EL (cell line): Measurements from ENCODE around the gene PLEKHA6.

Experiments used
- DNase-seq: peaks from one replicate; pipeline ENCODE4 v3.0.0-alpha.2; 2016

The PLEKHA6 gene

DNA sequence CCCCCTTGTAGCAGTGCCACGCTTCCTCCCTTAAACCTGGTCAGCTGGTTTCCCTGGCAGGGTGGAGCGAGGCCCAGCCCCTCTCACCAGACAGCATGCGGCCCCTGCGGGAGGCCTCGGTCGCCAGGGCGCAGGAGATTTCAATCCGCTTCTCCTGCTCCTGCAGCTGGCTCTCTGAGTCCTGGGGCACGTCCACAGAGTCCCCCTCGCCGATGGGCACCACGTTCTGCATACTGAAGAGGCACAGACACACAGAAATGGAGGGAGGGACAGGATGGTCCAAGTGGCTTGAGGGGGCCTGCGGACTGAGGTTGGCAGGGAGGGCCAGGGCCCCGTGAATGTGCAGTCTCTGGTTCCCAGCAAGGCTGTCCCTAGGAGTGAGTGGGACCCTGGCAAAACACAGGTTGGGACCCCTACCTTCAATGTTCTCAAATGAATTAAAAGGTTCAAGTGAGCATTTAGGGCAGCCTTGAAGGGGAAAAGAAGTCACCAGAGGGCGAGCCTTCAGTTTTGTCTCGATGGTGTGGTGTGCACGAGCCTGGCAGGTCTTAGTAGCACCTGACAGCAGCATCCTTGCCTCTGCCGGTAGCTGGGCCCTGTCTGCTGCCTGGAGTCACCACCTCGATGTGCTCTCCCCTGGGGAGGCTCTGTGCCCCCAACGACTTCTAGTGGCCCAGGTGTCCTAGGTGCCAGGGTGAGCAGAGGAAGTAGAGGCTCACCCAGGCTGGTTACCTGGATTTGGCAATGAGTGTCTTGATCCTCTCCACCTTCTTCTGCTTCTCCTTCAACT, 131.5 kb downstream of the PLEKHA6 start:
- no peak for DNase-seq

DNA sequence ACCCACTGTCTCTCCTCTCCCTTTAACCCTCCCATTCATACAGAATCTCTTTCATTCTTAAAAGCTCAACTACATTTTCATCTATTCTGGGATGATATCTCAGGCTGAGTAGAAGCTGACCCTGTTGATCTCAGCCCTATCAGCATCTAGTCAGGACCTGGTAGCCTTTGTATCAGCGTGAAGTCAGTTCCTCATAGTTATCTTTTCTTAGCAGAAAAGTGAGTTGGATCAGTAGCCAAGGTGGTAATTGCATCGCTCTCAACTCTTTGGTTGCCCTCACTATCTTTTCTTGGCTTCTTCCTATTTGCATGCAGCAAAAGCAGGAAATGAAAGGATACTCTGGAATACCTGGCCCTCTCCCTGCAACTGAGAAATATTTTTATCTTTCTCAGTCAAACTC, 132.4 kb downstream of the PLEKHA6 start:
- no peak for DNase-seq

DNA sequence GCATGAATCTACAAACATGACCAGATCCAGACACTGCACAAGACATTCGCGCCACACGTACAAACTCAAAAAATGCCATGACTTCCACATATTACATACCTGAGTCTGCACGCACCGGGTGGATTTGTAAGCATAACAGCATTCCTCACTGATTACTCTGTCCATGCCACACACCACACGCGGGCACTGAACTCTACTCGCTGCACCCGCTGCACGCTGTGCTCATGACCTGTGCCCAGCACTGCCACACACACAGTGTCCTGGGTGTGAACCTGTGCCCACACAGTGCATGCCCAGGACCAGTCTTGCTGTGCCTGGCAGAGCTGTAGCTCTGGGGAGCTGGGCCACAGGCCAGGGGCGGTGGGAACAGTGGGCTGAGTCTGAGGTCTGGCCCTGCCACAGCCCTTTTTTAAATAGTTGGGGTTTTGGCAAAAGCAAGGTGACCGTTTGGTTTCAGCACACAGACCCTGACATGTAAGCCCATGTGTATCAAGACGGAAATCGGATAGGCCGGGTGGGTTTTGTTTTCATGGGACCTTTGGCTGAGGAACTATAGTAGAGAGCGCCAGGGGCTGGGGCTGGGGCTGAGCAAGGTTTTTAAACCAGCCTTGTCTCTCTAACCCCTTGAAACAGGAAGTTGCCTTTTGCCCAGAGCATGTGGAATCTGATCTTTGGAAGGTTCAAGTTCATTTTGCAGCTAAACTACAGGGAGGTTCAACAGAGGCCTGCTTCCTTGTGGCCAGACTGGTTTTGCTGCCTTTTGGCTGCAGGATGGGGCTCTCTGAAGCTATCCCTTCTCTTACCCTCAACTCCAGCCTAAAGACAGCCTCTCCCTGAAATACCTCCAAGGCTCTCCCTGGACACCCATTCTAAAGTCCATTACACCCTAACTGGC, 133.6 kb downstream of the PLEKHA6 start:
- no peak for DNase-seq

DNA sequence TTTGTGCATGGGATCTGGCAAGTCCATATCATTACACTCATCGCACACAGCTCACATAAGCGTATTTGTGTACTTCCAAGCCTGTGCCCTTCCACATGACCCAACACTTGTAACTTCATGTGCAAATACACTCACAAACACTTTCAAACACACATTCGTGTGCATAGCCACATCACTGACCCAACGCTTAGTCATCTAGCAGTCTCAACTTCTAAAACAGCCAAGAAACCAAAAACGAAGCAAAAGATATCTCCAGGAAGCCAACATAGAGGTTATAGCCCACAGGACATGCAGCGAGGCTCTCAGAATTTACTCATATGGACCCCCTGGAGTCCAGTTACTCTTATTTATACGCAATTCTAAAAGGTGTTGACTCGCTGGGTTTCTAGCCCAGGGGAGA, 135.1 kb downstream of the PLEKHA6 start:
- no peak for DNase-seq

DNA sequence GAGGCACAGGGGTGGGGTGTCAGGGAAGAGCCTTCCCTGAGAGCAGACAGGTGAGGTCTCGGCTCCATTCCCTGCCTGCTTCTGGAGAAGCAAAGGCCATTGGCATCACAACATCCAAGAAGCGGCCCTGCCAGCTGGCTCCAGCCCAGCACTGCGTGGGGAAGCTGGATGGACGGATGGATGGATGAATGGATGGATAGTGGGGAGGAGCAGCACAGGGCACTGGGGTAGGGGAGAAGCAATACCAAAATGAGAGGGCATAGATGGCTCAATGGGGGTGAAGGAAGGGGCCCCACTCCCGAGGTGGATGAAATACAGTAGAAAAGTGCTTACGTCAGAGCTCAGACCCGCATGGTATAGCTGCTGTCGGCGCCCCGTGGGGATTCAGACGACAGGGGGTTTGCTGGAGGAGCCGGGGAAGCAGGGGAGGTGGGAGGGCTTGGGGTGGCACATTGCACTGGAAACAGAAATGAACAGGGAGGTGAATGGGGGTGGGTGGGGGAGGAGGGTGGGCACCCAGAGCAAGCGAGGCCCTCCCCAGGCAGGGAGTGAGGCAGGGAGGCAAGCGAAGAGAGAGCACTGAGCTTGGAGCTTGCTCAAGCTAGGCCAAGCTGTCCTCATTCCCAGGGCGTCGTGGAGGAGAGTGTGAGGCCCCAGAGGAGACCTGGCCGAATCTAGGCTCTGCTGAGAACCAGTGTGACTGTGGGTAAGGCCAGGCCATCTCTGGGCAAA, 136.4 kb downstream of the PLEKHA6 start:
- no peak for DNase-seq

DNA sequence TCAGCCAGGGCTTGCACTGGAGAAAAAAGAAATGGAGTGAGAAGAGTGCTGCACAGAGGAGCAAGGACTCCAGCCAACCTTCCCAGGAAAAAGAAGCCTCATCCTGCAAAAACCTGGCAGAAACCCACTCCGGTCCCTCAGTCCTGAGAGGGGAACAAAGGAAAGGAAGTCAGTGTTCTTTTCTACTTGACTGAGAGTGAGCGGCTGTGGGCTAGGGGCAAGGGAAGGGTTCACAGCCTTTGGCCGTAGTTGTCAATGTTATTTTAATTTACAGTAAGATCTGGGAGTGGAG, 137.0 kb downstream of the PLEKHA6 start:
- DNase-seq: no peak

DNA sequence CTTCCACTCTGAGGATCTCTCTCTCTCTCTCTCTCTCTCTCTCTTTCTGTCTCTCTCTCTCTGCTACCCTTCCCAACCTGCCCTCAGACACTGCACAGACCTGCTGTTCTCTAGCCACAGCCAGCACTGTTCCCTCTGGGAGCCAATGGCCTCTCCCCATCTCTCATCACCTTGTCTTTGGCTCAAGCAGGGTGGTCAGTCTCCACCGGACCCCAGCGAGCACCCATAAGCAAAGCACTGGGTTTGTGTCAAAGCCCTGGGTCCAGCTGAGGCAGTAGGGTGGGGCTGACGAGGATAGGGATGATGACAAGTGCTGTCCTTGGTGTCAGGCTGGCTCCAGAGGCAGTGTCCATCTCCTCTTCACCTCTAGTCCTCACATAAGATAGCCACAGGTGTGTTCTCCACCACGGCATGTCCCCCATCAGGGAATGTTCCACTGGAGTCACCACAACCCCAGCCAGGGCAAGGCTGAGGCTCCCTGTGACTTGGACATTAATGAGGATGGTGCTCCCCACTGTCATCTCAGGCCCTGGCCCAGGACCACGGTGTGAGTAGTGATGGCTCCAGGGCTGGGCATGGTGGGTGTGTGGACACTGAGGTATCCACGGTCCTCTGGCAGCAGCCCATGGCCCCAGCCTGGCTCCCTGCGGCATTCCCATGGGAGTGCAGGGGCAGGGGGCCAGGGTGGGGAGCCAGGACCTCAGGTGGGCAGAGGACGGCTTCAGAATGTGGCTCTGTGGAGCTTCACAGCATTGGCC, 137.5 kb downstream of the PLEKHA6 start:
- DNase-seq: no peak

DNA sequence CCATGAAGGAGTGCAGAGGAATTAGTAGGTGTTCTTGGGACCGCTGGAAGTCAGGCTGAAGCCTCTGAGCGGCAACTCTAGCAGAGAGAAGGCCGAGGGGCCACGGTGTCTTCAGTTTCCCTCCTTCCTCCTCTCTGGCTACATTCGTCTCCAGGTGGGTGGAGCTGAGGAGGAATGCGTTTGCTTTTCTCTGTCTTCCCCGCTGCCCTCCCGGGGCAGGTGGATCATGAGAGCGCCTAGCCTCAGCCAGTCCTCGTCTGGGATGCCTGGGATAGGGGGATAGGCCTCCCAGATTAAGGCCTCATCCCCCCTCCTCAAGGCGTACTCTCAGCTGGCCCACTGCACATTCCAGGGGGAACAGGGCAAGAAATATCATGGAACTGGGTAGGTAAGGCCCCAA, 138.5 kb downstream of the PLEKHA6 start:
- no peak for DNase-seq

DNA sequence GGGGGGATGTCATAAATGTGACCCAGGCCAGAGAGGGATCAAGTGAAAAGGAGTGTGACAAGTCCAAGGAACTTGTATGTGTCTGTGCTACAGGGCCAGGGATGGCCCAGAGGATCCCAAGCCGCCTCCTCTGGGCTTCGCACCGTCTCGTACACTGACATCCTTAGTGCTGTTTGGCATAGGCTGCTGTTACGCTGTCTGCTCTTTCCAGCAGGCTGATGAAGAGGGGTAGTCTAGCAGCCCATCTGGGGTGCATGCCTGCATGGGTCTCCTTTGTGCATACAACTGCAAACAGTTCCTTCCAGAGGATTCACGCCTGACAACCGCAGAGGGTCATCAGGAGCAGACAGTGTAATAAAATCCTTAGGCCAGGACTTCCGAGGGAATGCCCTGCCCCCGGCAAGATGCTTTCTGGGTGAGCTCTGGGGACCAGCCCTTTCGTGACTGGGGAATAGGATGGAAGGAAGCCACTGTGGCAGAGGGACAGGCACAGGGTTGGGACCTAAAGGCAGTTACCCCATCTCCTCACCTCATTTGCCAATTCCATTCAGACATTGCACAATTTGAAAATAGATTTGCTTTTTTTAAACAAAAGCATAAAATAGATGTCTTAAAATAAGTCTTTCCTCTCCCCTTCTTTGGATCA, 139.6 kb downstream of the PLEKHA6 start:
- no peak for DNase-seq

DNA sequence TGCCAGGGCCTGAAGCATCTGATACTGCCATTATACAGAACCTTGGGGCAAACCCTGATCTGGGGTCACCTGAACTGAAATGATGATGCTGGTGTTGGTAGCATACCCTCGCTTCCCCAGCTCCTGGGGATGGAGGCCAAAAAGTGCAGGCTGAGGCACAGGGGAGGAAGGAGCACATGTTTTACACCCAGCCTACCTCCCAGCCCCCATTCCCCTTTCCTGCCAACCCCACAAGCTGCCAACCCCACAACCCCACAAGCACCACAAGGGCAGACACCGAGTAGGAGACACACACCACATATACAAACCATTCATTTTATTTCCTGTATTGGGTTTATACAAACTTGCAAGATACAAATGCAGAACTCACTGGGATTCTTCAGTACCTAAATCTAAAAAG, 141.2 kb downstream of the PLEKHA6 start:
- DNase-seq: no peak

DNA sequence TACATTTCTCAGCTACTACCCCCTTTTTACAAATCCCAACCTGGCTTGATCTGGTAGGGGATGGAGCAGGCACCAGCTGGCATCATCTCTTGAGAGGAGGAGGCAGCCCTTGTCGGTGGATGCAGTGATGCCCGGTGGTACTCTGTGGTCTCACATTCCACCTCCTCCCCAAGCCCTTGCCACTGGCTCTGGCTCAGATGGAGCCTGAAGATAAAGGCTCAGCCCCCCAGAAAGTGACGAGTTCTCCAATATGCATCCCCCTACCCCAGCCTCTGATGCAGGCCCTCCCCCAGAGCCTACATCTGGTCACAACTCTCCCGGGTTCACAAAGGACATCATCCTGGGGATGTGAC, 142.1 kb downstream of the PLEKHA6 start:
- DNase-seq: no peak

DNA sequence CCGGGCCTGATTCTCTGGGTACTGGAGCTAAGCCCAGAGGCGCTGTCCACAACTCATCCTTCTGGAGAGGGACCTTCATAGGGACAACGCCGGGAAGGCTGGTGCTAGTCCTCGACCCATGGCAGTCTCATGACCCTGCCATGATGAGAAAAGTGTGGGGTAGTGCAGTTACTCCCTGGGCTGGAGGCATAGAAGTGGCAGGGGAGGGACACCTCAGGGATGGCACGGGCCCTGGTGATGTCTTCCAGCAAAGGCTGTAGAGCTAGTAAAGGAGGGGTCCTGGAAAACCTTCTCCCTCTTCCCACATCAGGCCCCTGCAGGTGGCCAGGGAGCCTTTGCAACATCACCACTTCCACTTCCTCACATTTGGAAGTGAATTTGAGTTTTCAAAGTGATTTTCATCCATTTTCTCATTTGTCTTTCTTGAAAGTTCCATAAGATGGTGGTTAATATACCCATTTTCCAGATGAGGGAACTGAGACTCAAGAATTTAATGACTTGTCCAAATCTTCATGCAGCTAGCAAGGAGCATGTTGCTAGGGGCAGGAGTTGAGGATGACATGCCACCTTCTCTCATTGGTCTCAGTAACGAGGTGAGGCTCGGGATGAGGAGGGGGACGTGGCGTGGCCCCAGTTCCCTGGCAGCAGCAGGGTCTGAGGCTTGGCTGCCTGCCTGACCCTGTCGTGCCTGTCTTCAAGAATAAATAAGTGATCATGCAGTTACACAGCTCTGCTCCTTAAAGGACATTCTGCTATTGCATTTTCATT, 142.7 kb downstream of the PLEKHA6 start:
- DNase-seq: no peak

DNA sequence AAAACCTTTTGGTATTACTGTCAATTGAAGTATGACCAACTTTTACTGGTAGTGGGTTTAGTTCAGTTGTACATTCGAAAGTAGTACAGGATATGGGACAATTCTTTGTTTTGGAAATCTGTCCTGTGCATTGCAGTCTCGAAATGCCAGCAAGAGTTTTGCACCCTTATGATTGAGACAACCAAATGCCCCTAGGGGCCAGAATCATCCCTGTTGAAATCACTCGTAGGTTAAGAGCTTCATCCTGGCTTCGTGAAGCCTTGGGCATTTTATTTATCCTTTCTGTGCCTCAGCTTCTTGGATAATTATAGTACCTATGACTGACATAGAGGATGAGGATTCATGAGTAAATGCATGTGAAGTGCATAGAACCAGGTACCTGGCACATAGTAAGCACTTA, 143.5 kb downstream of the PLEKHA6 start:
- DNase-seq: no peak

DNA sequence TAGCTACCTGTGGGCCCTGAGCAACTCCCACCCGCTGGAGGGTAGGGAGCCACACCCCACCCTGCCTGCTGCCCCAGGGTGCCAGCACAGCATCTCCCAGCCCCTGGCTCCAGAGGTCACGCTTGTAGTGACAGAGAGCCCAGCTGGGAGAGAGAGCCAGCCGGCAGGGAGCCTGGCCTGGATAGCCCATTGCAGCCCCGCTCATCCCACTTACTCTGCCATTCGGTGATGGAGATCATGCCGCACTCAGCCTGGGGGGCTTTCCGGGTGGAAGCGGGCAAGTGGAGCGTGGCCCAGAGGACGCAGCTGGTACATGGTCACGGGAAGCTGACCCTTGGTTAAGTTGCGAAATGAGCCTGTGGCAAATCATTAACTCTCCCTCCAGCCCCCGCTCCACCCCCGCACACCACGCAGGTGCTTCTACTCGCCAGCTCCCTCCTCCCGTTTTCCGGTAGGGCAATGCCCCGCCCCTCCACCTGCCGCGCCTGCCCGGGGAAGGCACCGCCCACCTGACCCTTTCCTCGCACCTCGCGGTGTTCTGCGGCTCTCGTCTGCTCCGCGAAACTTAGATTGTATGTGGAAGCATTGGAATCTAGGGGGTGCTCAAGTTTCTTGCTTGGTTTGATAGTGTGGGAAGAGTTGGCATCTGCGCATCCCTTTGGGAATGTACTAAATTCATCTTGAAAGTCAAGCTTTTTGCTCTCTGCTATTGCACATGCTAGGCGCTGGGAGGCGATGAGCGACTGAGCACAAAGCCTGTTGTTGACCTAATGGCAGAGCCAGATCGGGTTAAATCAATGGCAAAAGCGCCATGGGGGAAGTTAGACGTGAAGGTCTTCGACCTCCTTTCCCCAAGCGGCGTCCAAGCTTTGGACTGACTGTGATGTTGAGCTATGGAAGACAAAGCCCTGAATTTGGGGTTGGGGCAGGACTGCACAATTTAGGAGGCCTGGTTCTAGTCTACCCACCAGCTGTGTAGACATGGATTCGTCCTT, 145.8 kb downstream of the PLEKHA6 start, which contains the start of gene GOLT1A:
TSS of gene GOLT1A (minus strand) at position 321 of the 995 bp plus-strand sequence. CDS start at position 239, 82 bp downstream.
- peak; percentile 86 for DNase-seq

DNA sequence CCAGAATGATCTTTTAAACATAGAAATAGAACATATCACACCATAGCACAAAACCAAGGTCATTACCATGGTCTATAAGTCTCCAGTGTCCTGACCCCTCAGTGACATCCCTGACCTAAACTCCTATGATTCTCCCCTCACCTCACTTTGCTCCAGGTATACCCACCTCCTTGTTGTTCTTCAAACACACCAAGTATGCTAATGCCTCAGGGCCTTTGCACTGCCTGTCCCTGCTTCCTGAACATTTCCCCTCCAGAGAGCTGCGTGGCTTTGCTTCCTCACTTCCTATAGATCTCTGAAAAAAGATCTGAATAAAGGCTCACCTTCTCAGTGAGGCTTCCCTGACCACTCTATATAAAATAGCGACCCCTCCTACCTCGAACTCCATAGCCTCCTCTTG, 147.0 kb downstream of the PLEKHA6 start:
- DNase-seq: no peak

DNA sequence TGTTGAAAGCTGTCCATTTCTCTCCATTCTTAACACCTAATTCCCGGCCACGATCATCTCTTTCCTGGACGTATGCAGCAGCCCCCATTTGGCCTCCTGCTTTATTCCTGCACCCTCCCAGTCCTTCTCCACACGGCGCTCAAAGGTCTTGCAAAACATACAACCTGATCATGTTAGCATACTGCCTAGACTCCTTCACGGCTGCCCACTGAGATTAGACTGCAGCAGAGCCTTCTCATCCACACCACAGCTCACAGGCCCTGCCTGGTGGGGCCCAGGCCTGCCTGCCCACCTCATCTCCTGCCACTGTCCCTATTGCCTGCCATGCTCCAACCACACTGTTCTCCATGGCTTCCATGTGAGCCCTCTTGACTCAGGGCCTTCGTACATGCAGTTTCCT, 148.7 kb downstream of the PLEKHA6 start:
- DNase-seq: no peak

DNA sequence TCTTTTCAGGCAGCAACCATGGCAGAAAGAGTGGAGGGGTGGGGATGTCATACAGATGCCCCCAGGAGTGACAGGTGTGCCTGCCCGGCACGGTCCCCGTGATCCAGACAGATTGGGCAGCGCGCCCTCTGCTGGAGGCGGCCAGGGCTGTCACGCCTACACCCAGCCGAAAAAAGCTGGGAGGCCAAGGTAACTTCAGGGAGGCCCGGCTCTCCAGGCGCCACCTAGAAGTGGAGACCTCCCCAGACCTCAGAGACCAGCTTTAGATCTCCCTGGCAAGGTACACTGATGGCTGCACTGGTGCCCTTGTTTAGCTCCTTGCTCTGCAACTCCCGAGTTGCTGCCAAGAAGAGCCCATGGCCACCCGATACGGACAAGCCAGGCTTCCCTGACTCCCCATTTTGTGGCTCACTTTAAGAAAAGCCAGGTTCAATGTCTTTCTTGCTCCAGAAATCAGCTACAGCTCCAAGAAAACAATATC, 152.6 kb downstream of the PLEKHA6 start:
- DNase-seq: peak; percentile 41

DNA sequence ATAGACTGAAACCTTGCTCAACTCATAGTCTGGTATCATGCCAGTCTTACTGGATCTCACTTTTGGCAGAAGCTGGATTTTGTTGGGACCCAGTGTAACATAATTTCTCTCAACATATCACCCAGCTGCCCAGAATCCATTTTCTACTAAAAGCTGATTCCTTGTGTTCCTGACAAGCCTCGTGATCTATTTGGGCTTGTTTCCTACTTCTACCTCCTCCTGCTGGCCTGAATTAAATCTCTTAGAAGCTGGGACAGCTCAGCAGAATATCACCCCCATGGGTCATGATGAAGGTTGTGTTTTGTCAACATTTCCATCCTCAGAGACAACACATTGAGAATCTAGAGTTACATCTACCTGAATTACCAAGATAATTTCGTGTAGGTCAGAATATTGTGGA, 153.6 kb downstream of the PLEKHA6 start:
- peak; percentile 30 for DNase-seq

DNA sequence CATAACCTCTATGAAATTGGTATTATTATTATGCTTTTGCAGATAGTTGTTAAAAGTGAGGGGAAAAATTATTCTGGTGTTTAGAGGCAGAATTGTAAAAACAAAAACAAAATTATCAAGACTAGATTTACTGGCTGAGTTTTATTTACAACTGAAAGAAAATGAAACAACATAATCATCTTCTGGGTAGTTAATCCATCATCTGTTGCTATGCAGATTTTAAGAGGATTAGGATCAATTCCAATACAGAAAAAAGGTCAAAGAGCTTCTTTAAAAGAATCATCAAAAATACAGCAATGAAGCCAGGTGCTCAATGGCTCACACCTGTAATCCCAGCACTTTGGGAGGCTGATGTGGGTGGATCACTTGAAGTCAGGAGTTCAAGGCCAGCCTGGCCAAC, 154.2 kb downstream of the PLEKHA6 start:
- no peak for DNase-seq

DNA sequence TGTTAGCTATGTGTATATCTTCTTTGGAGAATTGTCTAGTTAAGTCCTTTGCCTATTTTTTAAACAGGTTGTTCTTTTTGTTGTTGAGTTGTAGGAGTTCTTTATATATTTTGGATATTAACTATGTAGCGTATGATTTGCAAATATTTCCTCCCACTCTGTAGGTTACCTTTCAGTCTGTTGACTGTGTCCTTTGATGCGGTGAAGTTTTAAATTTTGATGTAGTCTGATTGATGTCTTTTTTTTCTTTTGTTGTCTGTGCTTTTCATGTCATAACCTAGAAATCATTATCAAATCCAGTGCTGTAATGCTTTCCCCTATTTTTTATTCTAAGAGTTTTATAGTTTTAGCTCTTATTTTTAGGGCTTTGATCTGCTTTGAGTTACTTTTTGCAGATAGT, 154.8 kb downstream of the PLEKHA6 start:
- DNase-seq: no peak
